HG02884 (cell line): ENCODE results near the gene CA11.
"Not testable (repeated sequence)": the region's sequence is repeated elsewhere in the genome, so short reads cannot be mapped to it uniquely, and the experiment has no call there.

Experiments used
- ATAC-seq: cut with Tn5 transposase; IDR thresholded peaks from one replicate; pipeline ENCODE4 v1.9.1; 2021; ENCODE audit warnings: mild to moderate bottlenecking, moderate library complexity; ENCODE audit not compliant: unreplicated experiment

CA11 gene

GRCh38 chr19:48646001-48646721 is at the start of gene CA11:
CA11 (minus strand) TSS chr19:48646187; CDS start chr19:48645632, 555 bp downstream.
- peak; percentile 80 for ATAC-seq

DNA sequence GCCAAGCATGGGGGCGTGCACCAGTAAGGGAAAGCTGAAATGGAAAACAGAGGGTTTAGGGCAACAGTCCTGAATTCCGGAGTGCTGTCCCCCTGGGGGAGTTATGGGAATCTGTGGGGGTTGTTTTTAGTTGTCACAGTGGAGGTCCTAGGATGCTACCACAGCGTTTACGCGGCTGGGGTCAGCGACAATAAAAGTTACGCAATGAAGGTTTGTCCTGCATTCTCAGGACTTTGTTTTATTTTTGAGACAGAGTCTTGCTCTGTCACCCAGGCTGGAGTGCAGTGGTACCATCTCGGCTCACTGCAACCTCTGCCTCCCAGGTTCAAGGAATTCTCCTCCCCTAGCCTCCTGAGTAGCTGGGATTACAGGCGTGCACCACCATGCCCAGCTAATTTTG is 47.6 kb upstream of the CA11 start:
- ATAC-seq: not testable (repeated sequence)

GRCh38 chr19:48689449-48689848 is 43.5 kb upstream of the CA11 start:
- no peak for ATAC-seq

GRCh38 chr19:48687776-48688175 is 41.8 kb upstream of the CA11 start:
- ATAC-seq: no peak

GRCh38 chr19:48686637-48687036 is 40.6 kb upstream of the CA11 start:
- ATAC-seq: not testable (repeated sequence)

DNA sequence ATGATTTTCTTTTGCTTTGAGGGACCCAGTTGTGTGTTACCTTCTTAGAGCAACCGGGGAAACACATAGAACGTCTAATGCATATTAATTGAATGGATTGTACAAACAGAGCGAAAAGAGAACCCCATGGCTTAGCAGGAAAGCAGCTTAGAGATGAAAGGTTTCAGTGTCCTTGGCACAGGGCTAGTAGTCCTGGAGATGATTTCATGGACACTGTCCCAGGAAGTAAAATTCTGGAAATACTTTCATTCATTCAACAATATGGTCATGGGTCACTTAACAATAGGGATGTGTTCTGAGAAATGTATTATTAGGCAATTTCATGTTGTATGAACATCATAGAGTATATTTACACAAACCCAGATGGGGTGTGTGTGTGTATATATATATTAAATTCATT is 40.1 kb upstream of the CA11 start:
- no peak for ATAC-seq

GRCh38 chr19:48685583-48685982 is 39.6 kb upstream of the CA11 start:
- ATAC-seq: no peak

DNA sequence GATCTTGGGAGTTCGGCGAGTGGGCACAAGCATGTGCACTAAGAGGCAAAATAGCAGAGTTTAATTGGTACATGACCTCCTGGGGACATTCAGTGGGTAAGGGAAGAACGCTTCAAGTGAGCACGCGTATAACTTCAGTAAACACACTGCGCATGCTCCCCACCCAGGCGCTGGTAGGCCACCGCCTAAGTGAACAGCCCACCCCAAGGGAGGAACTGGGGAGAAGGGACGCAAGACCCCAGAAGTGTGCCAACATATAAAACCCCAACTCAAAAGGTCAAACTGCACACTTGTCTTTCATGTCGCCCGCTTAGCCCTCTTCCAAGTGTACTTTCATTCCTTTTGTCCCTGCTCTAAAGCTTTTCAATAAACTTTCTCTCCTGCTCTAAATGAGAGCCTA is 37.4 kb upstream of the CA11 start:
- ATAC-seq: no peak

GRCh38 chr19:48681127-48681470 is 35.1 kb upstream of the CA11 start:
- ATAC-seq: no peak

DNA sequence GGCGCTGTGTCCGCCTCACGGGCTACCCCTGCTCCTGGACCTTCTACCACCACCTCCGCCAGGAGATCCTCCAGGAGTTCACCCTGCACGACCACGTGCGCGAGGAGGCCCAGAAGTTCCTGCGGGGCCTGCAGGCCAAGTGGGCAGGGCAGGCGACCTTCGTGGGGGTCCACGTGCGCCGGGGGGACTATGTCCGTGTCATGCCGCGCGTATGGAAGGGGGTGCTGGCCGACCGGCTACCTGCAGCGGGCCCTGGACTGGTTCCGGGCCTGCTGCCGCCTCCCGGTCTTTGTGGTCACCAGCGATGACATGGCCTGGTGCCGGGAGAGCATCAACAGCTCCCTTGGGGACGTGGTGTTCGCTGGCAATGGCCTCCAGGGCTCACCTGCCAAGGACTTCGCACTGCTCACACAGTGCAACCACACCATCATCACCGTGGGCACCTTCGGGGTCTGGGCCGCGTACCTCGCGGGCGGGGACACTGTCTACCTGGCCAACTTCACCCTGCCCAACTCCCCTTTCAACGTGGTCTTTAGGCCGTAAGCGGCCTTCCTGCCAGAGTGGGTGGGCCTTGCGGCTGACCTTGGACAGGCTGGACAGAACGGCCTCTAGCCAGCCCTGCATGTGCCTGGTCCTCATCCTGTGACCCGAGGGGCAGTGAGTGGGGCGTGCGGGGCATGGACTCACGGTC is 34.6 kb upstream of the CA11 start:
- ATAC-seq: no peak

- ATAC-seq: not testable (repeated sequence)
Observed at GRCh38 chr19:48680006-48680405, 34.0 kb upstream of the CA11 start.

DNA sequence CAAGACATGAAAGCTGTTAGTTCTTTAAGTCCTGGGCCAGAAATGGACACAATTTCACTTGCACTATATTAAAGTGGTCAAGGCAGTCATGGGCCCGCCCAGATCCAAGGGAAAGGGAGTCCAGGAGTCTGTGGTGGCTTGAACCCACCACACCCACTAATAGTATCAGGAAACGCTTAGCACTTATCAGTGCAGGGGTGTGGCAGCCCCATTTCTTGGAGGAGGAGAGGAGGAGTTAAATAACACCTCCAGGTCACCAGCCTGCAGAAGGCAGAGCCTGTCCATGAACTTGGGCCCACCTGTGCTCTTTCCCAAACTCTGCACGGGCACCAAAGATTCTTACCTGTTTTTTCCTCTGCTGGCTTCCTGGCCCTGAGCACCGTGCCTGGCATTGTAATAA is 32.2 kb upstream of the CA11 start:
- no peak for ATAC-seq

DNA sequence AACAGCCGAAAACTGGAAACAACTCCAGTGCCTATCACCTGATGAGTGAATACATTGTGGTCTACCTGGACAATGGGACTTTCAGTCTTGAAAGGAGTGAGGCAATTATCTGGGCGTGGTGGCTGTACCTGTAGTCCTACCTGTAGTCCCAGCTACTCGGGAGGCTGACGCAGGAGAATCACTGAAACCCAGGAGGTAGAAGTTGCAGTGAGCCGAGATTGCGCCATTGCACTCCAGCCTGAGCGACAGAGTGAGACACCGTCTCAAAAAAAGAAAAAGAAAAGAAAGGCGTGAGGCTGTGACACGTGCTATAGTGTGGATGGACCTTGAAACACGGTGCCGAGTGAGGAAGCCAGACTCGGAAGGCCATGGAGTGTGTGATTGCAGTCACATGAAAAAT is 30.9 kb upstream of the CA11 start:
- ATAC-seq: no peak

DNA sequence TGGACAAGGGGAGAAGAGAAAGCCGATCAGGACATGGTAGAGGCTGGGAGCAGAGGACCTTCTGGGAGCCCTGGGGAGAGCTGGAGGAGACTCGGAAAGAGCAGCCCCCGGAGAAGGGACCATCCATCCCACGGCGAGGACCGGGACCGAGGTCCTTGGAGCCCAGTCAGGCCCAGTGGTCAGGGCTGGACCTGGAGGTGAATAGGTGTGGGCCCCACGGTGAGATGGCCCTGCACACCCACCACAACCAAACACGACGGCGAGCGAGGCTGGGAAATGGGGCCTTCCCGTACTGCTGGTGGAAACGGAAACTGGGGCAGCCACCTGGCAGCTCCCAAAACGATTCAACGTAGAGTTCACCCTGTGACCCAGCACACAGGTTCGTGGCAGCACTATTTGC is 30.5 kb upstream of the CA11 start:
- ATAC-seq: no peak

DNA sequence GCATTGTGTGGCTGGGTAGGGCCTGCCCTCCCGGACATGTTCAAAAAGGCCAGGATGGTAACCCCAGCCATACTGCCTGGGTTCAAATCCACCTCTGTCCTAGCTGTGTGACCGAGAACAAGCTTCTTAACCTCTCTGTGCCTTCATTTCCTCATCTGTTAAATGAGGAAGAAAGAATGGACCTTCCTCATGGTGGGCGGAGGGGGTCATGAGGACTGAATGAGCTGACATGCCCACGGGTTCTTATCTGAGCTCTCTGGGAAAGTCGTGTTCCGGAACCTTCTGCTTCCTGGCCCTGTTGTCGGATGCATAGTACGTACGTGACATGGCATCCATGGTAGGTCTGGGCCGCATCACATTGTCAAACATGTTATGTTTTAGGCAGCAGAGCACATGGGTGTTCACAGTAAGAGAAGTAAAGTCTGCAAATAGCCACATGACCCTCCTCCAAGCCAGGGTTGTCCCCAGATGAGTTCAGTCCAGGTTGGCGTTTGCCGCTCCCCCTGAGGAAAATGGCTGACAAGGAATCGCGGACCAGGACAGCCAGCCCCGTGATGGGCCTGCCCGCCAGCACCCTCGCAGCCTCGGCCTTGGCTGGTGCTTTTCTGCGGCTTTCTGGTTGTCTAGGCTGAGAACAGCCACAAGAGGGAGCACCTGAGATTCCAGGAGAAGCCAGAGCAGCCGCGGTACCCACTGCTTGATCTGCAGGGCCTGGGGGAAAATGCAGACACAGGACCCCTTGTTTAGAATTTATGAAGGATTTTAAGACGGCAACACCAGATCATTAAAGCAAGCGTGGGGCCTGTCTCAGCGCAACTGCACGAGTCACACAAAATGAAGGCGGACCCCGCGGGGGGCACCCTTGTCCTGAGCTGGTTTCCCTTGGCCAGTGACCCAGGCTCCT is 29.2 kb upstream of the CA11 start:
- no peak for ATAC-seq

DNA sequence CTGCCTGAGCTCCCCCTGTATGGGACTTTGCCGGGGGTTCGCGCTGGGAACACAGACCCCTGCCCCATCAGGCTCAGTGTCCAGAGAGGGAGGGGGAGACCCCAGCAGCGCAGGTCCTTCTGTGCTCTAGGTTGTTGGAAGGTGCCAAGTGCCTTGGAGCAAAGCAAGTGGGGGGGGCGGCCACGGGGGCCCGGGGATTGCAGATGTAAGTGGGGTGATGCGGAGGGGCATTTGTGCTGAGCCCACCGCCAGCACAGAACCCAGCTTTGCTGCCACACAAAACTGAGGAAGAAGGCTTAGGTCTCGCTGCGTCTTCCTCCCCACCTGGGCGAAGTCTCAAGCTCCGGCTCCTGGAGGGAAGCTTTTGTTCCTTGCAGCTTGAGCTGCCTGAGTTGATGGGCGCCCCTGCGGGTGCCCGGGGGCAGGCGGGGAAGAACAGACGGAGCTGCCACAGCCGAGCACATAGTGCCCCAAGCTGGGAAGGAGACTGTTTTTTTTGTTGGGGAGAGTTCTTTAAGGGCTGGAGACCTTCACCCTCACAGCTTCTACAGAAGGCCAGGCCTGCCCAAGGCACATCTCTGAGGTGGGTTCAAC is 28.3 kb upstream of the CA11 start:
- no peak for ATAC-seq

DNA sequence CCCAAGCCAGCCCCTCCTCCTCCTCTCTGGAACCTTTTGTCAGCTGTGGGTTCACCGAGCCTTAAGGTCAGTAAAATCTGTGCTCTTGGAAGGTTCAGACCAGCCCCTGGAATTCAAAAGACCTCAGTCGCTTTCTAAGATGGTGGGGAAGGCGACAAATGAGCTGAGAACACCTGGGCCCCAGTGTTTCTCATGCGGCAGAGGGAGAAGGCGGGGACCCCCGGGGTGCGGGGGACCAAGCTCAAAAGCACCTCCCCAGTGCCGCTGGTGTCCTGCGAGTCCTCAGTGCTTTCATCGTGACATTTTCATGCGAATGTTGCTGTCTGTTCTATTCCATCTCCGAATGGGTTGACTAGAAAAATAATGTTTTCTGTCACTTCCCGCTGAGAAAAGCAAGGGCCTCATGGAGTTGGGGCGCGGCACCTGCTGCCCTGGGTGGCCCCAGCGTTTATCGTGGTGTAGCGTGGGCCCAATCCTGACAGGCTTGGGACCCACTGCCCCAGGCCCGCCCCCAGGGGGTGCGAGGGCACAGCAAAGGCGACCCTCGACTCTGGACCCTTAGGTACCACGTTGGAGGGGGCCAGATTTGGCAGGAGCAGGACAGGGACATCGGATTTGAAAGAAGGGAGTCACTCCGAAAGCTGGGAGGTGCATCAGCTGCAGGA is 27.6 kb upstream of the CA11 start:
- no peak for ATAC-seq

DNA sequence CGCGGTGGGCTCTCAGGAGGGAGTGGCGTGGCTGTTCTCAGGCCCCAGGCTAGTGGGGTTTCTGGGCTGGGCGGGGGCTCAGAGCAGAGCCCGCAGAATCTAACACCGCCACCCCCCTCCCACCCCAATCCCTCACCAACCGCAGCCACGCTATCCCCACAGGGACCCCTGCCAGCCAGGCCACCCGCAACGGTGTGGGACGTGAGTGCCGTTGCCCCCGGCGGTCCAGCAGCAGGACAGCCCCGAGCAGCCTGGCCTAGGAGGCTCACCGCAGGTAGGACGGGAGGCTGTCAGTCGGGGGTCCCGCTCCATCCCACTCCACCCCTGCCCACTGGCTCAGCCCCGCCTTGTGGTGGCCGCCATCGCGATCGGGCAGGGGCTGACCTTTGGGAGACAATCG is 27.0 kb upstream of the CA11 start, which contains the start of gene NTN5:
NTN5 (minus strand) TSS at position 24 of the 400 bp plus-strand sequence. CDS start 2,031 bp downstream, outside the sequence.
- ATAC-seq: no peak

GRCh38 chr19:48671446-48671995 is 25.5 kb upstream of the CA11 start:
- ATAC-seq: no peak

- no peak for ATAC-seq
Observed at GRCh38 chr19:48670699-48671445, 24.9 kb upstream of the CA11 start.
